ENCODE measurements around the gene PAPSS1. TPM values are rescaled to one million over a fixed set of nuclear protein-coding genes. Genes with fewer than 3 reads are reported as not detected.

PAPSS1 gene
- total and polyA plus RNA-seq, 9 of the 15 experiments (the other 6 are each of a cell fraction or from before 2014, with no cell fraction given): 21.1 to 53.9 (median 41.9) TPM

DNA sequence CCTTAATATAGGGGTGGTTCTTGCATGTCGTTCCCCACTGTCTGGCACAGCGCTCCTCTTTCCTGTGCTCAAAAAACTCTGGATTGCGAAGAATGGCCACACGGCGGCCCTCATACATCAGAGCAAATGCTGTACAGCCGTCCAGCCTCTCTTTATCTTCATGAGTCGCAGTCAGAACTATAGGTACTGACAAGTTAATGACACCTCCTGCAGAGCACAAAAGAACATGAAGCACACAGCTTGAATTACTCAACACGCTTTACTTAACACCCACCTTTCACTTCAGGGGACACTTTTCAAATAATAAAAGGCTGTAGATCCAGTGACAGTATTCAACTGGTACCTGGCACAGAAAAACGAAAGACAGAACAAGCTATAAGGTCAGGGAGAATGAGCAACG is 65.3 kb downstream of the PAPSS1 start:
- H3K27ac ChIP-seq (ENCODE audit: extremely low read depth, low read depth, low read length): no peak overlapping the region
- no peaks in the 10 kb centered on the region for H3K27me3 ChIP-seq (ENCODE audit: control insufficient read depth in 2 of 2, insufficient read depth in 2 of 2, low read length in 2 of 2)
- no peaks in the 10 kb centered on the region for H4K20me1 ChIP-seq (replicated peaks; ENCODE audit: control insufficient read depth, insufficient read depth, low read length)
- H3K36me3 ChIP-seq (ENCODE audit: control insufficient read depth, insufficient read depth, low read length): peaks cover 4% of the 10 kb centered on the region; the same call in 1 of the 3 replicates
- BruUV-seq (replicated peaks): no TSS peak
- 50% methylated on average over 10 of the region's 10 CpGs for WGBS (ENCODE audit: insufficient coverage, low coverage, missing lambda C conversion rate)
- H3K4me2 ChIP-seq (ENCODE audit: insufficient read depth, low read length): no peak overlapping the region
- no peaks in the 10 kb centered on the region for H3K9me1 ChIP-seq (ENCODE audit: control insufficient read depth, insufficient read depth, low read length)
- intact Hi-C loops (cut with micrococcal nuclease): loop anchor here (1.0 kb wide), 1 partner anchor 83 kb away; no protein-coding TSS in a partner anchor
- H3K9me3 ChIP-seq (replicated peaks; ENCODE audit: control insufficient read depth, insufficient read depth, low read depth, low read length): no peaks in the 10 kb centered on the region
- no peak overlapping the region for H3K9ac ChIP-seq (ENCODE audit: insufficient read depth in 1 of 2, low read depth in 2 of 2, low read length in 2 of 2)
- no peak for FAIRE-seq
- no peaks in the 10 kb centered on the region for H3K79me2 ChIP-seq (ENCODE audit: control insufficient read depth, insufficient read depth, low read length)
- peak in 1 of 4 experiments; percentile 21 for DNase-seq (ENCODE audit: extremely low read depth in 1 of 4, low spot score in 3 of 4)
- in situ Hi-C loops (cut with MboI): no loop called here
- no peaks in the 10 kb centered on the region for H3K4me1 ChIP-seq (replicated peaks in 1 of 2; ENCODE audit: control insufficient read depth in 2 of 2, insufficient read depth in 2 of 2, low read length in 2 of 2)
- no peak overlapping the region for H2AFZ ChIP-seq (ENCODE audit: low read depth, low read length)
- peak; percentile 84 for ATAC-seq
- no peak overlapping the region for H3K4me3 ChIP-seq
- CTCF ChIA-PET (ENCODE audit: low intra/inter-chr PET ratio): interaction anchor here (0.9 kb wide), 1 partner anchor 77 kb away, joined by 4 read pairs; no protein-coding TSS in a partner anchor
- POLR2A ChIA-PET: no interaction called here
- TF ChIP-seq, protein P1, sequence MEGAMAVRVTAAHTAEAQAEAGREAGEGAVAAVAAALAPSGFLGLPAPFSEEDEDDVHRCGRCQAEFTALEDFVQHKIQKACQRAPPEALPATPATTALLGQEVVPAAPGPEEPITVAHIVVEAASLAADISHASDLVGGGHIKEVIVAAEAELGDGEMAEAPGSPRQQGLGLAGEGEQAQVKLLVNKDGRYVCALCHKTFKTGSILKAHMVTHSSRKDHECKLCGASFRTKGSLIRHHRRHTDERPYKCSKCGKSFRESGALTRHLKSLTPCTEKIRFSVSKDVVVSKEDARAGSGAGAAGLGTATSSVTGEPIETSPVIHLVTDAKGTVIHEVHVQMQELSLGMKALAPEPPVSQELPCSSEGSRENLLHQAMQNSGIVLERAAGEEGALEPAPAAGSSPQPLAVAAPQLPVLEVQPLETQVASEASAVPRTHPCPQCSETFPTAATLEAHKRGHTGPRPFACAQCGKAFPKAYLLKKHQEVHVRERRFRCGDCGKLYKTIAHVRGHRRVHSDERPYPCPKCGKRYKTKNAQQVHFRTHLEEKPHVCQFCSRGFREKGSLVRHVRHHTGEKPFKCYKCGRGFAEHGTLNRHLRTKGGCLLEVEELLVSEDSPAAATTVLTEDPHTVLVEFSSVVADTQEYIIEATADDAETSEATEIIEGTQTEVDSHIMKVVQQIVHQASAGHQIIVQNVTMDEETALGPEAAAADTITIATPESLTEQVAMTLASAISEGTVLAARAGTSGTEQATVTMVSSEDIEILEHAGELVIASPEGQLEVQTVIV (CRISPR knock-in tag; IDR thresholded peaks at IDR 0.05; ENCODE audit: borderline replicate concordance): no peak
- TF ChIP-seq ZNF717 (CRISPR knock-in tag; IDR thresholded peaks at IDR 0.05) (no peak), ZNF77 (CRISPR knock-in tag; IDR thresholded peaks at IDR 0.05) (no peak), SOX6 (IDR thresholded peaks at IDR 0.05) (0 out of 2 replicates have a peak, but pooled peaks have one; percentile 13), MBD2 (IDR thresholded peaks at IDR 0.05; ENCODE audit: borderline replicate concordance, low read depth) (no peak), NCOA6 (IDR thresholded peaks at IDR 0.05) (no peak), ESRRB (CRISPR knock-in tag; IDR thresholded peaks at IDR 0.05; ENCODE audit: borderline replicate concordance) (no peak)
- TF ChIP-seq, protein P2, sequence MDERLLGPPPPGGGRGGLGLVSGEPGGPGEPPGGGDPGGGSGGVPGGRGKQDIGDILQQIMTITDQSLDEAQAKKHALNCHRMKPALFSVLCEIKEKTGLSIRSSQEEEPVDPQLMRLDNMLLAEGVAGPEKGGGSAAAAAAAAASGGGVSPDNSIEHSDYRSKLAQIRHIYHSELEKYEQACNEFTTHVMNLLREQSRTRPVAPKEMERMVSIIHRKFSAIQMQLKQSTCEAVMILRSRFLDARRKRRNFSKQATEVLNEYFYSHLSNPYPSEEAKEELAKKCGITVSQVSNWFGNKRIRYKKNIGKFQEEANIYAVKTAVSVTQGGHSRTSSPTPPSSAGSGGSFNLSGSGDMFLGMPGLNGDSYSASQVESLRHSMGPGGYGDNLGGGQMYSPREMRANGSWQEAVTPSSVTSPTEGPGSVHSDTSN (CRISPR knock-in tag; IDR thresholded peaks at IDR 0.05; ENCODE audit: low read depth): no peak
- TF ChIP-seq, protein P2 (tag; conservative IDR thresholded peaks at IDR 0.05; ENCODE audit: low read depth): peak; percentile 46; the same call in 1 of the 2 replicates
- TF ChIP-seq, protein P3, sequence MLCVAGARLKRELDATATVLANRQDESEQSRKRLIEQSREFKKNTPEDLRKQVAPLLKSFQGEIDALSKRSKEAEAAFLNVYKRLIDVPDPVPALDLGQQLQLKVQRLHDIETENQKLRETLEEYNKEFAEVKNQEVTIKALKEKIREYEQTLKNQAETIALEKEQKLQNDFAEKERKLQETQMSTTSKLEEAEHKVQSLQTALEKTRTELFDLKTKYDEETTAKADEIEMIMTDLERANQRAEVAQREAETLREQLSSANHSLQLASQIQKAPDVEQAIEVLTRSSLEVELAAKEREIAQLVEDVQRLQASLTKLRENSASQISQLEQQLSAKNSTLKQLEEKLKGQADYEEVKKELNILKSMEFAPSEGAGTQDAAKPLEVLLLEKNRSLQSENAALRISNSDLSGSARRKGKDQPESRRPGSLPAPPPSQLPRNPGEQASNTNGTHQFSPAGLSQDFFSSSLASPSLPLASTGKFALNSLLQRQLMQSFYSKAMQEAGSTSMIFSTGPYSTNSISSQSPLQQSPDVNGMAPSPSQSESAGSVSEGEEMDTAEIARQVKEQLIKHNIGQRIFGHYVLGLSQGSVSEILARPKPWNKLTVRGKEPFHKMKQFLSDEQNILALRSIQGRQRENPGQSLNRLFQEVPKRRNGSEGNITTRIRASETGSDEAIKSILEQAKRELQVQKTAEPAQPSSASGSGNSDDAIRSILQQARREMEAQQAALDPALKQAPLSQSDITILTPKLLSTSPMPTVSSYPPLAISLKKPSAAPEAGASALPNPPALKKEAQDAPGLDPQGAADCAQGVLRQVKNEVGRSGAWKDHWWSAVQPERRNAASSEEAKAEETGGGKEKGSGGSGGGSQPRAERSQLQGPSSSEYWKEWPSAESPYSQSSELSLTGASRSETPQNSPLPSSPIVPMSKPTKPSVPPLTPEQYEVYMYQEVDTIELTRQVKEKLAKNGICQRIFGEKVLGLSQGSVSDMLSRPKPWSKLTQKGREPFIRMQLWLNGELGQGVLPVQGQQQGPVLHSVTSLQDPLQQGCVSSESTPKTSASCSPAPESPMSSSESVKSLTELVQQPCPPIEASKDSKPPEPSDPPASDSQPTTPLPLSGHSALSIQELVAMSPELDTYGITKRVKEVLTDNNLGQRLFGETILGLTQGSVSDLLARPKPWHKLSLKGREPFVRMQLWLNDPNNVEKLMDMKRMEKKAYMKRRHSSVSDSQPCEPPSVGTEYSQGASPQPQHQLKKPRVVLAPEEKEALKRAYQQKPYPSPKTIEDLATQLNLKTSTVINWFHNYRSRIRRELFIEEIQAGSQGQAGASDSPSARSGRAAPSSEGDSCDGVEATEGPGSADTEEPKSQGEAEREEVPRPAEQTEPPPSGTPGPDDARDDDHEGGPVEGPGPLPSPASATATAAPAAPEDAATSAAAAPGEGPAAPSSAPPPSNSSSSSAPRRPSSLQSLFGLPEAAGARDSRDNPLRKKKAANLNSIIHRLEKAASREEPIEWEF (CRISPR knock-in tag; IDR thresholded peaks at IDR 0.05): no peak

Measured in K562 (cell line).